Skeletal muscle satellite cell (primary cell): ENCODE measurements around the gene ORC3.

Experiments used
- H3K27me3 ChIP-seq: 2 replicates; pipeline ENCODE4 v1.7.0; 2013; ENCODE audit warnings: low read length; ENCODE audit not compliant: control insufficient read depth, insufficient read depth
- H3K36me3 ChIP-seq: 2 replicates; pipeline ENCODE4 v1.7.0; 2013; ENCODE audit warnings: mild to moderate bottlenecking, control low read depth, low read length; ENCODE audit not compliant: insufficient read depth
- H3K4me1 ChIP-seq: 2 replicates; pipeline ENCODE4 v1.7.0; 2013; ENCODE audit warnings: low read length; ENCODE audit not compliant: control insufficient read depth, insufficient read depth
- H3K4me2 ChIP-seq: 2 replicates; pipeline ENCODE4 v1.7.0; 2013; ENCODE audit warnings: mild to moderate bottlenecking, low read length
- H3K4me3 ChIP-seq: 2 replicates; pipeline ENCODE4 v1.7.0; 2013; ENCODE audit warnings: low read length
- H3K9ac ChIP-seq: 2 replicates; pipeline ENCODE4 v1.7.0; 2013; ENCODE audit warnings: mild to moderate bottlenecking, low read depth, low read length, moderate library complexity
- H3K9me3 ChIP-seq: replicated peaks from 2 replicates; pipeline ENCODE4 v1.7.0; 2013; ENCODE audit warnings: mild to moderate bottlenecking, control low read depth, low read length

Gene ORC3

GRCh38 chr6:87661503-87661902 is 71.6 kb downstream of the ORC3 start:
- no peak overlapping the region for H3K9ac ChIP-seq
- H3K36me3 ChIP-seq: peaks cover 4% of the 10 kb centered on the region
- H3K4me3 ChIP-seq: no peak overlapping the region
- H3K9me3 ChIP-seq: no peaks in the 10 kb centered on the region
- peak overlapping the region; percentile 13 for H3K4me2 ChIP-seq
- H3K27me3 ChIP-seq: no peaks in the 10 kb centered on the region
- peaks cover 28% of the 10 kb centered on the region for H3K4me1 ChIP-seq

GRCh38 chr6:87663434-87663833 is 73.5 kb downstream of the ORC3 start:
- Histone ChIP-seq H3K4me3 (no peak overlapping the region), H3K36me3 (peaks cover 4% of the 10 kb centered on the region), H3K4me1 (peaks cover 23% of the 10 kb centered on the region), H3K27me3 (no peaks in the 10 kb centered on the region), H3K9me3 (no peaks in the 10 kb centered on the region), H3K4me2 (no peak overlapping the region), H3K9ac (no peak overlapping the region)

DNA sequence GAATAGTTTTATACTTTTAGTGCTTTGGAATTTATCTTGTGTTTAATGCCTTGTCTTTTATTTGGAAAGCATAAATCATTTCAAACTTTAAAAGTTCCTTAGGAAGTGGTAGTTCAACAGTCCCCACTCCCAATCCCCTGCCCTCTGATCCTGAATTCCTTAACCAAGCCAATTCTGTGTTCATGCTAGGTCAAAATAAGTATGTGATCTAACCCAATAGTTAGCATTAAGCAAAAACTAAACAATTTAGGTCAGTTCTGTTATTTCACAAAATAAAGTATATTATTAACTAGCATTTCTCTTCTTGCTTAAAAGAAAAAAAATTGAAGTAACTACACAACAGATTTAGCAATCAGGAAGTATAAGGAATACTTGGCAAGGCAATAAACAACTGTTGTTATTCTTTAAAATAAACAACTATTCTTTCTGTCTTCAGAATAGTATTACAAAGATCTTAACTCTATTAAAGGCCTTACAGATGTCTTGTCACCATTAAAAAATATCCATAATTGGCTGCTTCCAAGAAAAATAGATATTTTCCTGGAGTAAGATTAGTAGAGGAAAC is 75.1 kb downstream of the ORC3 start:
- Histone ChIP-seq H3K4me1 (peaks cover 18% of the 10 kb centered on the region), H3K36me3 (peaks cover 14% of the 10 kb centered on the region), H3K4me3 (no peak overlapping the region), H3K27me3 (no peaks in the 10 kb centered on the region), H3K4me2 (no peak overlapping the region), H3K9me3 (no peaks in the 10 kb centered on the region), H3K9ac (no peak overlapping the region)

DNA sequence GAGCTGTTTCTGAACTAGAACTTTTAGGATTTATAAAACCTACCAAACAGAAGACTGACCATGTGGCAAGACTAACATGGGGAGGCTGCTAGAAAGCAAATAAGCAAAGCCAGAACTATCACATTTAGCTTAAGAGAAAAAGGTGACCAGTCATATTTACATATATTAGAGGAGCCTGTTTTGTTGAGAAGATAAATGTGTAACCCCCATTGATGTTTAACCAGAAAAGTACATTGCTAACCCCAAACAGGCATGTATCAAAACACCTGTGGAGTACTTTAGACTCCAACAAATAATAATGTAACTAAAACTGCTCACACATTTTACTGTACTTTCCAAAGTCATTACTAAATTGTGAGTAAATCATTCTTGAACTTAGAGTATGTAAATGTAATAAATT is 77.1 kb downstream of the ORC3 start:
- Histone ChIP-seq H3K27me3 (no peaks in the 10 kb centered on the region), H3K4me3 (no peak overlapping the region), H3K4me1 (no peaks in the 10 kb centered on the region), H3K9me3 (no peaks in the 10 kb centered on the region), H3K4me2 (no peak overlapping the region), H3K36me3 (peaks cover 23% of the 10 kb centered on the region), H3K9ac (no peak overlapping the region)

GRCh38 chr6:87668013-87668412 is 78.1 kb downstream of the ORC3 start:
- no peaks in the 10 kb centered on the region for H3K9me3 ChIP-seq
- H3K4me3 ChIP-seq: no peak overlapping the region
- H3K4me1 ChIP-seq: no peaks in the 10 kb centered on the region
- peaks cover 33% of the 10 kb centered on the region for H3K36me3 ChIP-seq
- H3K9ac ChIP-seq: no peak overlapping the region
- no peak overlapping the region for H3K4me2 ChIP-seq
- H3K27me3 ChIP-seq: no peaks in the 10 kb centered on the region

DNA sequence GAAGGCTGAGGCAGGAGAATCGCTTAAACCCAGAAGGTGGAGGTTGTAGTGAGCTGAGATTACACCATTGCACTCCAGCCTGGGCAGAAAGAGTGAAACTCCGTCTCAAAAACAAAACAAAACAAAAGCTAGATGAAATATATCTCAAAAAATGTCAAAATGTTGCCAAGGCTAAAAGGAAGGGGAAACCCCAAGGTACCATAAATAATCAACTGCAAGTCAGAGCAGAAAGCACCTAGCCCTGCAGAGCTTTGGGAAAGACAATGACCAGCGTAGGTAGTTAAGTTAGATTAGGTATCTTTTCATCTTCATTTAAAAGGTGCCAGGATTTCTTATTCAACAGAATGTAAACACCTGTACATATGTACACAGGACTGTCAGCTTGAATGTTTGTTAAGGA is 79.1 kb downstream of the ORC3 start:
- Histone ChIP-seq H3K27me3 (no peaks in the 10 kb centered on the region), H3K36me3 (peaks cover 39% of the 10 kb centered on the region), H3K9me3 (no peaks in the 10 kb centered on the region), H3K4me3 (no peak overlapping the region), H3K9ac (no peak overlapping the region), H3K4me2 (no peak overlapping the region), H3K4me1 (no peaks in the 10 kb centered on the region)

- H3K27me3 ChIP-seq: no peaks in the 10 kb centered on the region
- no peak overlapping the region for H3K9ac ChIP-seq
- no peak overlapping the region for H3K4me2 ChIP-seq
- H3K4me1 ChIP-seq: no peaks in the 10 kb centered on the region
- no peaks in the 10 kb centered on the region for H3K9me3 ChIP-seq
- peaks cover 50% of the 10 kb centered on the region for H3K36me3 ChIP-seq
- H3K4me3 ChIP-seq: no peak overlapping the region
Observed at GRCh38 chr6:87670707-87671106, 80.8 kb downstream of the ORC3 start.

DNA sequence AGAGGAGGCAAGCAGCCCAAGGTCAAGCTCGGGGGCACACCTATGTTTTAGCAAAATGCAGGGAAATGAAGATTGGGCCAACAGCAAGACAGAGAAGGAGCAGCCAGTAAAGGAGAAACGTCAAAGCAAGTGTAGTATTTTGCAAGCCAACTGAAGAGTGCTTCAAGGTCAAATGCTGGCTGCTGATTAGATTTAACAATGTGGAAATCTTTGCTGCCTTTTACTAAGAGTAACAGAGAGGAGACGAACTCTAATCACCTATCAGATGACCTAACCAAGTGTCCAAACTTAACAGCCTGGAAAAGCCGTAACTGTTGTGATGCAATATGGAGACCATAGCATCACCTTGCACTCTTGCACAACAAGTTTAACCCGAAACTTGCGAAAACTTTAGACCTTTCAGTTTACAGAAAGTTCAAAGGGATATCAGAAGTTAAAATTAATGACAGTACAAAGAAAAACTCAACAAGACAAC is 81.7 kb downstream of the ORC3 start:
- no peak overlapping the region for H3K4me2 ChIP-seq
- no peak overlapping the region for H3K4me3 ChIP-seq
- no peaks in the 10 kb centered on the region for H3K9me3 ChIP-seq
- H3K9ac ChIP-seq: no peak overlapping the region
- H3K4me1 ChIP-seq: no peaks in the 10 kb centered on the region
- H3K36me3 ChIP-seq: peaks cover 54% of the 10 kb centered on the region
- H3K27me3 ChIP-seq: no peaks in the 10 kb centered on the region

DNA sequence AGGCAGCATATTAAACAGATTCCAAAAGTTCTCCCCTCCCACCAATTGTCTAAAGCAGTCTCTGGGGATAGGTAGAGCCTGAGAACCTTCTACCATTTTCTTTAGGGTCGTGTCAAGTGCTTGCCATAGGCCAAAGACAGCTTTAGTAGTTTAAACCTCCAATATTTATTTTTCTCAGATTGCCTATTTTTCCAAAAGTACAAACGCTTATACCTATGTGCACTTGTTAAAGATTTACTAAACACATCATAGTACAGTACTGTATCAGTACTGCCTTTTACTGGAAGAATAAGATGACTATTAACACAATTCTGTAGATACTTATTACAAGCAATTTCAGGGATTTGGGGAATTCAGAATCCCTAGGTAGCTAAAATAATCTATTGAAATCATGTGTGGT is 82.7 kb downstream of the ORC3 start:
- Histone ChIP-seq H3K4me3 (no peak overlapping the region), H3K4me2 (no peak overlapping the region), H3K27me3 (no peaks in the 10 kb centered on the region), H3K9ac (no peak overlapping the region), H3K9me3 (no peaks in the 10 kb centered on the region), H3K36me3 (peaks cover 63% of the 10 kb centered on the region), H3K4me1 (no peaks in the 10 kb centered on the region)

DNA sequence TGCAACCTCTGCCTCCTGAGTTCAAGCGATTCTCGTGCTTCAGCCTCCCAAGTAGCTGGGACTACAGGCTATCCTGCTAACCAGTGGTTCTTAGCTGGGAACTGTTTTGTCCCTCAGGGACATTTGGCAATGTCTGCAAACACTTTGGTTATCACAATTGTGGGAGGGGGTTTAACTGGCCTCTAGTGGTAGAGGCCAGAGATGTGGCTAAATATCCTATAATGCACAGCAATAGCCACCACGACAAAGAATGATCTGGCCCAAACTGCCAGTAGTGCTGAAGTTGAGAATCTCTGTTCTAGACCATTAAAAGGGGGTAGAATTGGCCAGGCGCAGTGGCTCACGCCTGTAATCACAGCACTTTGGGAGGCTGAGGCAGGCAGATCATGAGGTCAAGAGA is 83.3 kb downstream of the ORC3 start:
- Histone ChIP-seq H3K27me3 (no peaks in the 10 kb centered on the region), H3K4me2 (no peak overlapping the region), H3K4me3 (no peak overlapping the region), H3K4me1 (no peaks in the 10 kb centered on the region), H3K9ac (no peak overlapping the region), H3K36me3 (peaks cover 68% of the 10 kb centered on the region), H3K9me3 (no peaks in the 10 kb centered on the region)

- peaks cover 70% of the 10 kb centered on the region for H3K36me3 ChIP-seq
- no peaks in the 10 kb centered on the region for H3K4me1 ChIP-seq
- no peaks in the 10 kb centered on the region for H3K27me3 ChIP-seq
- no peaks in the 10 kb centered on the region for H3K9me3 ChIP-seq
- H3K9ac ChIP-seq: no peak overlapping the region
- H3K4me3 ChIP-seq: no peak overlapping the region
- H3K4me2 ChIP-seq: no peak overlapping the region
Observed at GRCh38 chr6:87674290-87674689, 84.4 kb downstream of the ORC3 start.

GRCh38 chr6:87675004-87675681 is 85.2 kb downstream of the ORC3 start:
- peaks cover 69% of the 10 kb centered on the region for H3K36me3 ChIP-seq
- no peaks in the 10 kb centered on the region for H3K27me3 ChIP-seq
- no peak overlapping the region for H3K4me3 ChIP-seq
- H3K9ac ChIP-seq: no peak overlapping the region
- no peak overlapping the region for H3K4me2 ChIP-seq
- no peaks in the 10 kb centered on the region for H3K4me1 ChIP-seq
- no peaks in the 10 kb centered on the region for H3K9me3 ChIP-seq
